K562 (cell line): ENCODE data around the gene UTP4. TPM values are rescaled to one million over a fixed set of nuclear protein-coding genes. Genes with fewer than 3 reads are reported as not detected.

Experiments used
- CLOCK ChIP-seq: fragments of 250-450 bp; sonication (Bioruptor Pico); IDR thresholded peaks from 2 replicates; pipeline ENCODE4 v1.4.0; 2020; ENCODE audit warnings: mild to moderate bottlenecking, moderate library complexity, borderline replicate concordance
- ELF1 ChIP-seq: fragments of 200-800 bp; sonication (Bioruptor generic); IDR thresholded peaks from 2 replicates; pipeline ENCODE4 v1.6.1; 2016; ENCODE audit warnings: missing genetic modification characterization, missing compliant biosample characterization
- OTX1 ChIP-seq: fragments of 450-650 bp; formaldehyde crosslinking; IDR thresholded peaks from 2 replicates; pipeline ENCODE4 v1.4.0; 2022; ENCODE audit warnings: mild to moderate bottlenecking
- PKNOX1 ChIP-seq: fragments of 450-650 bp; IDR thresholded peaks from 2 replicates; pipeline ENCODE4 v1.6.1; 2016
- ZMIZ1 ChIP-seq, 2 experiments: fragments of 150-350 bp in 1 of 2; IDR thresholded peaks; 2 replicates each; pipeline ENCODE4 v1.6.1; 2012 to 2016; ENCODE audit warnings: low read depth in 2 of 2, low read length in 2 of 2, mild to moderate bottlenecking in 1 of 2, moderate library complexity in 1 of 2
- ZNF140 ChIP-seq: fragments of 250-450 bp; sonication (Bioruptor Pico); IDR thresholded peaks from 2 replicates; pipeline ENCODE4 v1.8.0; 2021; ENCODE audit warnings: moderate library complexity, mild to moderate bottlenecking, inconsistent platforms
- ZNF384 ChIP-seq: IDR thresholded peaks from 2 replicates; pipeline ENCODE4 v1.6.1; 2012; ENCODE audit warnings: low read depth, low read length, improper control_type of control experiment
- polyA plus RNA-seq, 8 experiments: library from polyadenylated mRNA; depleted of rRNA in 4 of 8; stranded (reverse) in 5 of 8; unstranded in 3 of 8; fragments of >200 nt; fragmentation: Nextera tagmentation in 2 of 8; fragmentation: Illumina TruSeq in 1 of 8; extraction: Ambion mirVana in 2 of 8; extraction: Trizol in 1 of 8; gene quantifications; 2 replicates each; pipeline versions ENCODE4 v1.2.1 to v1.2.3, GENCODE V29; 2011 to 2014; ENCODE audit warnings: inconsistent platforms in 1 of 8, missing spikeins in 1 of 8
- total RNA-seq, 7 experiments: library from RNA; depleted of rRNA in 6 of 7; stranded (reverse); fragments of >200 nt in 6 of 7; fragmentation: Illumina TruSeq in 2 of 7; extraction: Trizol in 2 of 7; gene quantifications; 2 replicates each; pipeline versions ENCODE4 v1.2.1 to v1.2.3, GENCODE V29; 2011 to 2021; ENCODE audit warnings: low replicate concordance in 1 of 7

UTP4 gene
- total and polyA plus RNA-seq, 9 of the 15 experiments (the other 6 are each of a cell fraction or from before 2014, with no cell fraction given), result 46.1 to 203 (median 145) TPM

- TF ChIP-seq ZMIZ1 (IDR thresholded peaks at IDR 0.05; ENCODE audit: low read depth in 2 of 2, low read length in 2 of 2) (no peak), OTX1 (CRISPR knock-in tag) (no peak), PKNOX1 (peak; percentile 36; the same call in 1 of the 2 replicates), ELF1 (tag) (no peak), ZNF140 (CRISPR knock-in tag) (no peak), ZNF384 (peak; percentile 61), CLOCK (CRISPR knock-in tag) (no peak)
Measured at GRCh38 chr16:69169607-69170352, 37.3 kb downstream of the UTP4 start (continued).
